Measurements from ENCODE around the gene TULP4. TPM values are rescaled to one million over a fixed set of nuclear protein-coding genes. Genes with fewer than 3 reads are reported as not detected.
A peak's percentile ranks its signal among the peaks of the same experiment; 100 is the strongest.

TULP4 gene
- total RNA-seq, 1 experiment from 2014 or later: 64.6 TPM

DNA sequence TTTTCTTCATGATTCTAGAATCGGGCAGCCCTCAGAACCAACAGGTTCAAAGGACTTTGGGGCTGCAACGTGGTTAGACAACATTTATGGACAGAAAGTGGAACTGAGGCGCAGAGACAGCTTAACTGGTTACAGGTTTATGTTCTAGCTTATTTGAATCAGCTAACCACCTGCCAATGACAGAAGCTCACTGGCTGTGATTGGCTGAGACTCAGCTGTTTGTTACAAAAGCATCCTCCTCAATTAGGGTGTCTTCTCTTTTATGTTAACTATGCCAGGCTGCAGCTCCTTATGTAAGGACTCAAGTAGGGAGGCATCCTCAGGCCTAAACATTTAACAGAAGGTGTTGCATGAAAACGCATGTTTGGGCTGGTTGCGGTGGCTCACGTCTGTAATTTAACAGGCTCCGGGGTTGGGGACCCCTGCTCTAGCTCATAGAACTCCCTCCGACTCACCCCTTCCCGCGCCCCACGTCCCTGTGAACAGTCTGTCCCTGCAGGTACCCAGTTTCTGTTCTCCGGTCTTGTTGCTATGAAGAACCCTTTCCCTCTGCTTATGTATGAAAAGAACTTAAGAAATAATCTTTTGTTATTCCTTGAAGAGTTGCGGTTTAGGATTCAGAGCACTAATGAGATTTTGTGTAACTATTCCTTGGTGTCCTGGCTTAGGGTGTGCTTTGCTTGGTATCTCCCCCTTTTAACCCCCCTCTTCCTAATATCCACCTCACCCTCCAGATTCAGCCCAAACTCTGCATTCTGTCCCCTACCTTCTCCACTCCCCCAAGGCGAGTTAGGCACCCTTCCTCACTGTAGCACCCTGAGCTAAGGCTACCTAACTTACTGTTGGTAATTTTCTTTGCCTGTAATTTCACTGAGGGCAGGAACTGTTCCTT lies 246.4 kb downstream of the TULP4 start:
- TF ChIP-seq CTCF (conservative IDR thresholded peaks at IDR 0.05): no peak
- peaks cover 7% of the 10 kb centered on the region; the same call in 1 of the 2 replicates for H3K4me1 ChIP-seq (ENCODE audit: insufficient read depth, low read length)
- H2BK20ac ChIP-seq (ENCODE audit: low read depth, low read length, poor library complexity, severe bottlenecking): no peak overlapping the region
- H3K9me3 Mint-ChIP-seq: no peaks in the 10 kb centered on the region
- H2BK12ac ChIP-seq (ENCODE audit: insufficient read length, low read depth, low read length): no peak overlapping the region
- H3K23ac ChIP-seq (ENCODE audit: insufficient read length, low read depth, low read length): no peak overlapping the region
- H3K18ac ChIP-seq (ENCODE audit: insufficient read length, low read depth, low read length): no peak overlapping the region
- peaks cover 0 to 6% (median 0%) of the 10 kb centered on the region in 3 experiments; a peak in 3 of 7 replicates for H3K36me3 Mint-ChIP-seq (ENCODE audit: insufficient read depth in 1 of 3, low read depth in 3 of 3)
- WGBS (ENCODE audit: extremely low coverage, insufficient read length, low lambda C conversion rate): no CpG with 5 or more reads among the region's 14 CpGs
- H2AK5ac ChIP-seq (ENCODE audit: insufficient read length, low read length): no peak overlapping the region
- no peak overlapping the region for H3K27ac ChIP-seq (ENCODE audit: insufficient read length, low read depth, low read length)
- H3K27me3 Mint-ChIP-seq (ENCODE audit: low read depth): no peaks in the 10 kb centered on the region
- H3K79me1 ChIP-seq (ENCODE audit: insufficient read depth, low read depth, low read length, poor library complexity, severe bottlenecking): no peaks in the 10 kb centered on the region
- no peak overlapping the region for H3K27ac Mint-ChIP-seq
- peaks cover 26 to 29% of the 10 kb centered on the region in 2 experiments for H3K4me1 Mint-ChIP-seq
- peak overlapping the region; percentile 74 to 86 for H3K4me3 Mint-ChIP-seq
- H3K9me3 ChIP-seq (ENCODE audit: control insufficient read depth, low read depth, low read length): no peaks in the 10 kb centered on the region
- H3K79me2 ChIP-seq (ENCODE audit: insufficient read depth, low read length): peaks cover 20% of the 10 kb centered on the region; the same call in 1 of the 2 replicates
- H3K4ac ChIP-seq (ENCODE audit: low read depth, low read length): no peak overlapping the region
- no peak for DNase-seq
- H2AFZ ChIP-seq (ENCODE audit: low read length): no peak overlapping the region
- no peak overlapping the region for H4K5ac ChIP-seq (ENCODE audit: insufficient read length, low read depth, low read length)
- H3K14ac ChIP-seq (ENCODE audit: insufficient read depth, low read length): no peak overlapping the region
- no peak overlapping the region for H3T11ph ChIP-seq (ENCODE audit: low read length)
- H3K27me3 ChIP-seq (ENCODE audit: insufficient read depth, low read length): no peaks in the 10 kb centered on the region
- no peak overlapping the region for H2BK15ac ChIP-seq (ENCODE audit: low read depth, low read length)
- no peaks in the 10 kb centered on the region for H4K20me1 ChIP-seq (ENCODE audit: control insufficient read depth, insufficient read depth, insufficient read length)
- H4K91ac ChIP-seq (ENCODE audit: insufficient read length, low read depth, low read length): no peak overlapping the region
- no peak overlapping the region for H3K9ac ChIP-seq (ENCODE audit: extremely low read depth, insufficient read length, low read length)
- no peak overlapping the region for H4K8ac ChIP-seq (replicated peaks; ENCODE audit: insufficient read length, low read depth, low read length)
- no peak overlapping the region for H2BK5ac ChIP-seq (ENCODE audit: insufficient read length, low read length)
- no peak overlapping the region for H2BK120ac ChIP-seq (ENCODE audit: low read depth, low read length, poor library complexity, severe bottlenecking)
- peaks cover 4% of the 10 kb centered on the region for H3K23me2 ChIP-seq (ENCODE audit: insufficient read length, low read depth, low read length, poor library complexity, severe bottlenecking)
- no peak overlapping the region for H3K56ac ChIP-seq (ENCODE audit: insufficient read length, low read depth, low read length)
- peak overlapping the region; percentile 69 for H3K4me2 ChIP-seq (ENCODE audit: insufficient read depth, insufficient read length, low read length)

All from H9 (cell line).